Mesenteric fat pad (tissue), 1 donor: ENCODE measurements around the gene PRKAG2. TPM values are rescaled to one million over a fixed set of nuclear protein-coding genes. Genes with fewer than 3 reads are reported as not detected.

Experiments
- DNase-seq: peaks from one replicate; pipeline ENCODE4 v3.0.0-alpha.2; 2020; ENCODE audit warnings: low spot score
- total RNA-seq: library from RNA; stranded (reverse); fragmentation: NEBNext Ultra II Directional; extraction: Animal tissue kit (Norgen Biotek cat#: 25700); gene quantifications from one replicate; pipeline ENCODE4 v1.2.1, GENCODE V29; 2021
- donor health status: DM: yes; HTN: yes; CAD: no.

Gene PRKAG2
- total RNA-seq, 1 donor from 2014 or later: 61.2 TPM

GRCh38 chr7:151732834-151733592 is 143.9 kb downstream of the PRKAG2 start:
- DNase-seq: no peak

GRCh38 chr7:151732292-151732691 is 144.6 kb downstream of the PRKAG2 start:
- DNase-seq: no peak

GRCh38 chr7:151731022-151731441 is 145.9 kb downstream of the PRKAG2 start:
- DNase-seq: no peak

- no peak for DNase-seq
Measured at GRCh38 chr7:151730591-151730990, 146.3 kb downstream of the PRKAG2 start.

GRCh38 chr7:151729521-151729921 is 147.4 kb downstream of the PRKAG2 start:
- no peak for DNase-seq

GRCh38 chr7:151728746-151729145 is 148.2 kb downstream of the PRKAG2 start:
- DNase-seq: no peak

- DNase-seq: no peak
Measured at GRCh38 chr7:151728286-151728660, 148.6 kb downstream of the PRKAG2 start.

- peak; percentile 92 for DNase-seq
Measured at GRCh38 chr7:151727579-151728285, 149.2 kb downstream of the PRKAG2 start.

- no peak for DNase-seq
Measured at GRCh38 chr7:151726652-151727578, 150.0 kb downstream of the PRKAG2 start.

GRCh38 chr7:151725844-151726651 is 150.9 kb downstream of the PRKAG2 start:
- no peak for DNase-seq

GRCh38 chr7:151724920-151725584 is 151.9 kb downstream of the PRKAG2 start:
- no peak for DNase-seq

- no peak for DNase-seq
Measured at GRCh38 chr7:151724250-151724915, 152.5 kb downstream of the PRKAG2 start.

GRCh38 chr7:151723321-151723720 is 153.6 kb downstream of the PRKAG2 start:
- no peak for DNase-seq

GRCh38 chr7:151722533-151722932 is 154.4 kb downstream of the PRKAG2 start:
- no peak for DNase-seq

- no peak for DNase-seq
Measured at GRCh38 chr7:151721694-151722093, 155.2 kb downstream of the PRKAG2 start.

- DNase-seq: no peak
Measured at GRCh38 chr7:151721236-151721635, 155.7 kb downstream of the PRKAG2 start.

GRCh38 chr7:151720280-151720679 is 156.6 kb downstream of the PRKAG2 start:
- no peak for DNase-seq

- no peak for DNase-seq
Measured at GRCh38 chr7:151719897-151720242, 157.0 kb downstream of the PRKAG2 start.

GRCh38 chr7:151719031-151719896 is 157.7 kb downstream of the PRKAG2 start:
- no peak for DNase-seq
